ENCODE data around the gene STOX2.

- TF ChIP-seq EZH2phosphoT487 (IDR thresholded peaks at IDR 0.05; ENCODE audit: borderline replicate concordance, low read length) (no peak), CTCF (IDR thresholded peaks at IDR 0.05; ENCODE audit: low read depth, low read length, poor library complexity, severe bottlenecking) (no peak)
Measured at GRCh38 chr4:184000457-184001396, 95.6 kb downstream of the STOX2 start.

Data from DOHH2 (cell line).